ENCODE results near the gene ERC1. TPM values are rescaled to one million over a fixed set of nuclear protein-coding genes. Genes with fewer than 3 reads are reported as not detected.

The ERC1 gene
- total RNA-seq, 1 experiment from 2014 or later: 12.3 TPM

GRCh38 chr12:1435456-1435855, 444.4 kb downstream of the ERC1 start:
- no peak overlapping the region for H3K4me3 ChIP-seq (ENCODE audit: low read length)
- H3K9ac ChIP-seq (ENCODE audit: low read length): no peak overlapping the region
- no peaks in the 10 kb centered on the region for H3K9me2 ChIP-seq (replicated peaks; ENCODE audit: low read length)
- ATAC-seq (no peak), DNase-seq (no peak)
- ChIA-PET CTCF (no interaction called here), POLR2A (ENCODE audit: unreplicated experiment) (no interaction called here)
- H3K4me1 ChIP-seq (ENCODE audit: insufficient read depth, low read length): no peaks in the 10 kb centered on the region
- H3K79me2 ChIP-seq (ENCODE audit: low read length): no peaks in the 10 kb centered on the region
- no peaks in the 10 kb centered on the region for H3K36me3 ChIP-seq (ENCODE audit: low read depth, low read length)
- H3F3A ChIP-seq (ENCODE audit: low read length, unreplicated experiment): no peaks in the 10 kb centered on the region
- no peaks in the 10 kb centered on the region for H3K27me3 ChIP-seq (ENCODE audit: low read length)
- no peak overlapping the region for H2AFZ ChIP-seq (ENCODE audit: low read length)
- TF ChIP-seq EZH2 (IDR thresholded peaks at IDR 0.05; ENCODE audit: low read length, unreplicated experiment) (no peak), EZH2phosphoT487 (IDR thresholded peaks at IDR 0.05; ENCODE audit: borderline replicate concordance, low read length) (no peak), CTCF (conservative IDR thresholded peaks at IDR 0.05; ENCODE audit: low read depth, low read length) (no peak)
- no peak overlapping the region for H3K27ac ChIP-seq (ENCODE audit: low read length)
- no peak overlapping the region for H3K4me2 ChIP-seq (ENCODE audit: low read length)
- intact Hi-C loops (cut with micrococcal nuclease): no loop called here
- H3K9me3 ChIP-seq (ENCODE audit: low read length): no peaks in the 10 kb centered on the region
- no peaks in the 10 kb centered on the region for H4K20me1 ChIP-seq (ENCODE audit: low read length)
- BruUV-seq (replicated peaks): no TSS peak

DNA sequence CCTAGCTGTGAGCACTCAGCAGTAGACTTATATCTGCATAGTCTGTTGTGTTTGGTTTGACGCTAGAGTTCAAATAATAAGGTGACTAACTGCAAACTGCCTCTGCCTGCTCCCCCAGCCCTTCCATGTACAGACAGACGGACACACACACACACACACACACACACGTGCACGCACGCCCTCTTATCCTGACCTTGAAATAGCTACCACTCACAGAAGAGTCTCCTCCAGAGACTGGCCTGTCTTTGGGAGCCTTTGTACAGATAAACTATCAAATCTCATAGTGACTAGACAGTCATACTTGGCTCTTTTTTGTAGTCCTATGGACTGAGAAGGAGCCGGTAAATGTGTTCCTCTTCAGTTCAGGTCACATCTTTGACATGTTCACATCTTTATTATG, 445.0 kb downstream of the ERC1 start:
- H4K20me1 ChIP-seq (ENCODE audit: low read length): no peaks in the 10 kb centered on the region
- no TSS peak for BruUV-seq (replicated peaks)
- POLR2A ChIA-PET (ENCODE audit: unreplicated experiment): no interaction called here
- CTCF ChIA-PET: no interaction called here
- no peaks in the 10 kb centered on the region for H3K9me2 ChIP-seq (replicated peaks; ENCODE audit: low read length)
- intact Hi-C loops (cut with micrococcal nuclease): no loop called here
- no peak overlapping the region for H3K4me2 ChIP-seq (ENCODE audit: low read length)
- no peaks in the 10 kb centered on the region for H3K4me1 ChIP-seq (ENCODE audit: insufficient read depth, low read length)
- no peaks in the 10 kb centered on the region for H3K27me3 ChIP-seq (ENCODE audit: low read length)
- ATAC-seq (no peak), DNase-seq (no peak)
- no peak overlapping the region for H2AFZ ChIP-seq (ENCODE audit: low read length)
- H3K9me3 ChIP-seq (ENCODE audit: low read length): no peaks in the 10 kb centered on the region
- no peak overlapping the region for H3K27ac ChIP-seq (ENCODE audit: low read length)
- no peak overlapping the region for H3K4me3 ChIP-seq (ENCODE audit: low read length)
- H3K9ac ChIP-seq (ENCODE audit: low read length): no peak overlapping the region
- no peaks in the 10 kb centered on the region for H3F3A ChIP-seq (ENCODE audit: low read length, unreplicated experiment)
- TF ChIP-seq EZH2 (IDR thresholded peaks at IDR 0.05; ENCODE audit: low read length, unreplicated experiment) (no peak), EZH2phosphoT487 (IDR thresholded peaks at IDR 0.05; ENCODE audit: borderline replicate concordance, low read length) (no peak)
- no peaks in the 10 kb centered on the region for H3K79me2 ChIP-seq (ENCODE audit: low read length)
- no peaks in the 10 kb centered on the region for H3K36me3 ChIP-seq (ENCODE audit: low read depth, low read length)

GRCh38 chr12:1436981-1437380, 446.0 kb downstream of the ERC1 start:
- ChIA-PET POLR2A (ENCODE audit: unreplicated experiment) (no interaction called here), CTCF (no interaction called here)
- no peak overlapping the region for H2AFZ ChIP-seq (ENCODE audit: low read length)
- TF ChIP-seq EZH2 (IDR thresholded peaks at IDR 0.05; ENCODE audit: low read length, unreplicated experiment) (no peak), CTCF (conservative IDR thresholded peaks at IDR 0.05; ENCODE audit: low read depth, low read length) (no peak), EZH2phosphoT487 (IDR thresholded peaks at IDR 0.05; ENCODE audit: borderline replicate concordance, low read length) (no peak)
- H3K9me3 ChIP-seq (ENCODE audit: low read length): no peaks in the 10 kb centered on the region
- no TSS peak for BruUV-seq (replicated peaks)
- no peak overlapping the region for H3K4me3 ChIP-seq (ENCODE audit: low read length)
- H3K27ac ChIP-seq (ENCODE audit: low read length): no peak overlapping the region
- DNase-seq (no peak), ATAC-seq (no peak)
- H3K9me2 ChIP-seq (replicated peaks; ENCODE audit: low read length): no peaks in the 10 kb centered on the region
- intact Hi-C loops (cut with micrococcal nuclease): no loop called here
- no peaks in the 10 kb centered on the region for H3F3A ChIP-seq (ENCODE audit: low read length, unreplicated experiment)
- no peaks in the 10 kb centered on the region for H3K27me3 ChIP-seq (ENCODE audit: low read length)
- no peaks in the 10 kb centered on the region for H4K20me1 ChIP-seq (ENCODE audit: low read length)
- H3K9ac ChIP-seq (ENCODE audit: low read length): no peak overlapping the region
- H3K36me3 ChIP-seq (ENCODE audit: low read depth, low read length): no peaks in the 10 kb centered on the region
- no peak overlapping the region for H3K4me2 ChIP-seq (ENCODE audit: low read length)
- H3K79me2 ChIP-seq (ENCODE audit: low read length): no peaks in the 10 kb centered on the region
- H3K4me1 ChIP-seq (ENCODE audit: insufficient read depth, low read length): no peaks in the 10 kb centered on the region
